HG03159 (cell line): ENCODE data around the gene SRL.

Source experiments
- ATAC-seq: cut with Tn5 transposase; IDR thresholded peaks from one replicate; pipeline ENCODE4 v1.9.1; 2021; ENCODE audit warnings: mild to moderate bottlenecking, moderate library complexity; ENCODE audit not compliant: unreplicated experiment

Gene SRL

GRCh38 chr16:4204521-4204920 is 37.4 kb downstream of the SRL start:
- ATAC-seq: no peak

GRCh38 chr16:4203748-4204147 is 38.1 kb downstream of the SRL start:
- ATAC-seq: no peak

DNA sequence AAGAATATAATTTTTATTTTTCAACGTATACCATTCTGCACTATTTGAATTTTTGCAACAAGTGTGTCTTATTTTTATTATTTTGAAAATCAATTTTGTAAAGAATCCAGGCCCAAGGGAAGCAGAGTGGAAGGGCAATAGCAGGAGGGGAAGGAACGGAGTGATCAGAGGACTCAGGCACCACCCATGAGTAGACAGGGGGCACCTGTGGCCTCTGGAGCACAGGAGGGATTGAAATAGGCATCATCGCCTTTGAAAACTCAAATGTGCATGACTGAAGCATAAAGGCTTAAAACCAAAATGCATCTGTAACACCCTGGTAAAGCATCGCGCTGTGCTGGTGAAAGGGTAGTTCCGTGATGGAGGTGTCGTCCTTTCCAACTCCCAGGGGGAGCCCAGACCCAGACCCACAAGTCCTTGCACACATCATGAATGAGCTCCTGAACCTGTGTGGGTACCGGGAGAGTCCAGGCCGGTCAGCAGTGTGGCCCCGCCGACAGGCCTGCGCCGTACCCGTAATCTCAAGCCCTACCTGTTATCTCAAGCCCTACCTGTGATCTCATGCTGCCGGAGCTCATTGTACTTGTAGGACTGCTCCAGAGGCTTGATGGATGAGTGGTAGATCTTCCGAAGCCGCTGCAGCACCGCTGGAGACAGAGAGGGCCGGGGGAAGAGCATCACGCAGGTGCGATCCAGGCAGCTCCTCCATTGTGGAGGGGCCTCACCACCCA is 39.1 kb downstream of the SRL start:
- ATAC-seq: no peak

GRCh38 chr16:4200781-4201137 is 41.1 kb downstream of the SRL start:
- no peak for ATAC-seq

DNA sequence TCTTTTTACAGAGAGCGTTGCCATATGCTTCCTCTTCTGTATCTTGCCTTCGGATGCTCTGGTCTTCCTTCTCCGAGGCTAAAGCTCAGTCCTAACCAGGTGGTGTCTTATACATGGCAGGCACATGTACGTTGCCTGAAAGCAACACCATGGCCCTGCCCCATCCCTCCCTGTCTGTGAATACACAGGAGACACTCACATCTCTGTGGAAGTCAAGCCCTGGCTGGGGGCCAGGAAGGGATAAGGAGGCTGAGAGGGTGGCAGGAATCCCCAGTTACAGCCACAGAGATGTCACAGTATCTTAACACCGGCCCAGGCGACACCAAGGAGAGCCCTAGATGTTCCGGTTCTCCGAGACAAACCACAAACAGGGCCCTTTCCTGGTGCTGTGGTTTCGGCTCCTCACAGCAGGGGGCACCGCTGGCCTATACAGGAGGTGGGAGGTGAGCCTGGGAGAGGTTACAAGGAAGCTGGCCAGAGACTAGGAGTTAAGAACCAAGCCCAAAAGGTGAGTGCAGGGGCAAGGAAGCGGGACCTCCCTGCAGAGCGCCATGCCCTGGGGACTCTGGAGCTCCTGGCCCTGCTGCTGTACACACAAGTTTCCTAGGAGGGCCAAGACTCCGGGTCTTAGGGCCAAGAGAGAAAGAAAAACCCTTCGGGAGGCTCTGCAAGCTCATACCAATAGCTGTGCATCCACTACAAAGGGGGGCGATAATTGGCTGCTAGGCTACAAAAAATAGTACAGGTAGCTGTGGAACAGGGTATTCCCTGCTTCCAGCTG is 41.7 kb downstream of the SRL start:
- no peak for ATAC-seq

- no peak for ATAC-seq
Measured at GRCh38 chr16:4198816-4199215, 43.1 kb downstream of the SRL start.

DNA sequence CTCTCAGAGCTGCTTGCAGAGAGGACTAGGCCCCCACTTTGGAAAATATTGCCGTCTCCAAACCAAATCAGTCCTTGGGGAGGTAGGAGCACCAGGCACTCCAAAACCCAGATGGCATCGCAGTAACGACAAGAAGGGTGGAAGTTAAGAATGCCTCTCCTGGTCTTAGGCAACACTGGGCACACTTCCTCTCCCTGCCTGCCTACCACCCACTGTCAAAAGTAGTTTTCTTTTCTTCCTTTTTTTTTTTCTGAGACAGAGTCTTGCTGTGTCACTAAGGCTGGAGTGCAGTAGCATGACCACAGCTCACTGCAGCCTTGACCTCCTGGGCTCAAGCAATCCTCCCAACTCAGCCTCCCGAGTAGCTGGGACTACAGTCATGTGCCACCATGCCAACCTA is 47.2 kb downstream of the SRL start:
- no peak for ATAC-seq

GRCh38 chr16:4193920-4194319 is 48.0 kb downstream of the SRL start:
- ATAC-seq: no peak

- ATAC-seq: no peak
Measured at GRCh38 chr16:4192206-4192605, 49.7 kb downstream of the SRL start.

- ATAC-seq: no peak
Measured at GRCh38 chr16:4190712-4191333, 51.1 kb downstream of the SRL start.

GRCh38 chr16:4190086-4190485 is 51.8 kb downstream of the SRL start:
- no peak for ATAC-seq

- ATAC-seq: peak; percentile 9
Measured at GRCh38 chr16:4184038-4184702, 57.7 kb downstream of the SRL start.

- peak; percentile 84 for ATAC-seq
Measured at GRCh38 chr16:4183237-4184037, 58.4 kb downstream of the SRL start.

DNA sequence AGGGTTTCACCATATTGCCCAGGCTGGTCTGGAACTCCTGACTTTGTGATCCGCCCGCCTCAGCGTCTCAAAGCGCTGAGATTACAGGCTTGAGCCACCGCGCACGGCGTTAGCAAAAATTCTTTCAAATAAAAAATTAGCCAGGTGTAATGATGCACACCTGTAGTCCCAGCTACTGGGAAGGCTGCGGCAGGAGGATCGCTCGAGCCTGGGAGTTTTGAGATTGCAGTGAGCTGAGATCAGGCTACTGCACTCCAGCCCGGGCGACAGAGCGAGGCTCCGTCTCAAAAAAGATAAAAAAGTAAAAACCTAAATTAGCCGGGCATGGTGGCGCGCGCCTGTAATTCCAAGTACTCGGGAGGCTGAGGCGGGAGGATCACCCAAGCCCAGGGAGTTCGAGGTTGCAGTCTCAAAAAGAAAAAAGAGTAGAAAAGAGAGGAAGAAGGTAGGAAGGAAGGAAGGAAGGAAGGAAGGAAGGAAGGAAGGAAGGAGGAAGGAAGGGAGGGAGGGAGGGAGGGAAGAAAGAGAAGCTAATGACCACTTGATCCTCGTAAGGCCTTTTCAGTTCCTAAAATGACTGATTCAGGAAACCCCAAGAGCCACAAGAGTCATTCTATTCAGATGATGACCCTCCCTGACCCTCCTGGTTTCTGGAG is 59.2 kb downstream of the SRL start:
- peak; percentile 36 for ATAC-seq

DNA sequence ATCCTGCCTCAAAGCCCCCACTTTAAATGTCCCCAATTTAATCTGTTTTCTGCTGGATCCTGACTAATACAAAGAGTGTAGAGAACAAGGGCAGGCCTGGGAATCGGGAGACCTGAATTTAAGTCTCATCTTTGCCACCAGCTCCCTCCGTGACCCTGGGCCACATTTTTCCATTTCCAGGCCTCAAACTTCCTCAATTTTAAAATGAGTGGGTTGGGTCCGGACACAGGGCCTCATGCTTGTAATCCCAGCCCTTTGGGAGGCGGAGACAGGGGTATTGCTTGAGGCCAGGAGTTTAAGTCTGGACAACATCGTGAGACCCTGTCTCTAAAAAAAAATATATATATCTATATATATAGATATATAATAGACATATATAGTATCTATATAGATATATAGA is 61.4 kb downstream of the SRL start:
- no peak for ATAC-seq

DNA sequence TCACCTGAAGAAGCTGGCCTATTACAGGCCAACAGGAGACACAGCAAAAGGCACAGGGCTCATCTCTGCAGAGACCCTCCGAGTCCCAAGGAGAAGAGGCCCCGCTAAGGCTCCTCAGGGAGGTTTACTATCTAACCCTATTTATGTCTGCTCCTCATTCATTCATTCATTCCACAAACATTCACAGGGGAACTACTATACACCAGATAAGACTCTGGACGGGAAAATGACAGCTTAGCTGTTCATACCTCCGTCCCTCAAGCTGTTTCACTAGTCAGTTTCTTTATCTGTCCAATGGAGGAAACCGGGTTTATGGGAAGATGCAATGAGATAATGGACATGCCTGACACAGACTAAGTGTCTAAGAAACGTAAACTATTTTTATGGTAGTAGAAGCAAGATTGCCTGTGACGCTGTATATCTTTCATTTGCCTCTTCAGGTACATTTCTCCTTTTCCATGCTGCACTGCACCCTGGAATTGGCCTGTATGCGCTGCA is 62.1 kb downstream of the SRL start:
- no peak for ATAC-seq

DNA sequence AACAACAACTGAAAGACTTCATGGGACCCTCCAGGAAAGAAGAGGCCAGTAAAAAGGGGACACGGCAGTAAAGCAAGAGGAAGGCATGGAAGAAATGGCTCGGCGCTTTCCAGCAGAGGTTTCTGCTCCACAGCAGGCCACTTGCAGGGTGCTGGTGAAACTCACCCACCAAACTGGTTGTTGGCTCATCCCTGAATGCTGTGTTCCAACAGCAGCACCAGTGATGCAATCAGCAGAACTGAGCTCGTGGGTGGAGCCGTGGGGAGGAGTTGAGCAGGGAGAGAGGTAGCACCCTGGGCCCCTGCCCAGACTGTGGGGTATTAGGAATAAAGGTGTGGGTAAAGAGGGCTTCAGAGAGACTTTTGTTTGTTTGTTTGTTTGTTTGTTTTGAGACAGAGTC is 62.9 kb downstream of the SRL start:
- no peak for ATAC-seq

DNA sequence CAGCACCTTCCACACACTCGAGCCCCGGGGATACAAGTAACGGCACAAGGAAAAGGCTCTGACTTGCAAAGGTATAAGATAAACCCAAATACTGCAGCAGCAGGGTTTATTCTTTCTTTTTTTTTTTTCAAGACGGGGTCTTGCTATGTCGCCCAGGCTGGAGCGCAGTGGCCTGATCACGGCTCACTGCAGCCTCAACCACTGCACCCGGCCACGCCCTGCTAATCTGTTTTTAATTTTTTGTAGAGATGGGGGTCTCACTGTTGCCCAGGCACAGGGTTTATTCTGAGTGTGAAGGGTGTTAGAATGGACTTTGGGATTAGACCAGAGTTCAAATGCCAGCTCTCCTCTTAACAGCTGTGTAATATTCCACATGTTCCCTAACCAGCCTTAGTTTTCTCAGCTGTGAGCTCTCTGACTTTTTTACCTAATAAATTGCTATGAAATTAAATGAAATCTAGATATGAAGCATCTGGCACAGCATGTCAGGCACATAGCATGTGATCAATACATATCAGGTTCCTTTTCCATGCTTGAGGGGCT is 63.3 kb downstream of the SRL start:
- ATAC-seq: no peak

- no peak for ATAC-seq
Measured at GRCh38 chr16:4176906-4177417, 64.9 kb downstream of the SRL start.

GRCh38 chr16:4175849-4176248 is 66.0 kb downstream of the SRL start:
- ATAC-seq: no peak
